Activated naive CD8-positive, alpha-beta T cell treated with anti-CD3 and anti-CD28 coated beads, Interleukin-2, amount 50 U/mL, for 24 hours (primary cell): ENCODE measurements around the gene CACNA1S.
A peak's percentile ranks its signal among the peaks of the same experiment; 100 is the strongest.

Source experiments
- ATAC-seq: fragments of 150-1000 bp; cut with Tn5 transposase; one replicate; pipeline ENCODE4 v1.10.0; 2021
- DNase-seq: peaks from one replicate; pipeline ENCODE4 v3.0.0; 2021
- H3K27ac Mint-ChIP-seq: one replicate; pipeline ENCODE4 v1.8.0; 2021; ENCODE audit warnings: mild to moderate bottlenecking, mixed read lengths
- H3K27me3 Mint-ChIP-seq: one replicate; pipeline ENCODE4 v1.8.0; 2021; ENCODE audit warnings: mixed read lengths
- H3K36me3 Mint-ChIP-seq: one replicate; pipeline ENCODE4 v1.8.0; 2021; ENCODE audit warnings: low read depth, mixed read lengths
- H3K4me1 Mint-ChIP-seq: one replicate; pipeline ENCODE4 v1.8.0; 2021; ENCODE audit warnings: mixed read lengths
- H3K4me3 Mint-ChIP-seq: one replicate; pipeline ENCODE4 v1.8.0; 2021; ENCODE audit warnings: mild to moderate bottlenecking, moderate library complexity, mixed read lengths
- H3K9me3 Mint-ChIP-seq: one replicate; pipeline ENCODE4 v1.8.0; 2021; ENCODE audit warnings: mixed read lengths

CACNA1S gene

GRCh38 chr1:201114245-201115131, 2.3 kb upstream of the CACNA1S start:
- no peaks in the 10 kb centered on the region for H3K36me3 Mint-ChIP-seq
- H3K27ac Mint-ChIP-seq, result no peak overlapping the region

GRCh38 chr1:201113451-201114244, 1.4 kb upstream of the CACNA1S start:
- Mint-ChIP-seq H3K9me3 (no peaks in the 10 kb centered on the region), H3K36me3 (no peaks in the 10 kb centered on the region), H3K4me1 (peaks cover 12% of the 10 kb centered on the region), H3K27me3 (no peaks in the 10 kb centered on the region), H3K27ac (no peak overlapping the region), H3K4me3 (peak overlapping the region; percentile 80)
- no peak for ATAC-seq
- DNase-seq, result no peak

More at GRCh38 chr1:201114245-201115131, 2.3 kb upstream of the CACNA1S start:
- DNase-seq (peak; percentile 79), ATAC-seq (peak; percentile 91)
- Mint-ChIP-seq H3K4me1 (peaks cover 14% of the 10 kb centered on the region), H3K27me3 (no peaks in the 10 kb centered on the region), H3K4me3 (peak overlapping the region; percentile 80), H3K9me3 (no peaks in the 10 kb centered on the region)

GRCh38 chr1:201112926-201113325, 700 bp upstream of the CACNA1S start:
- no peak for ATAC-seq
- DNase-seq, result no peak
- Mint-ChIP-seq H3K4me3 (no peak overlapping the region), H3K27me3 (no peaks in the 10 kb centered on the region), H3K4me1 (peaks cover 12% of the 10 kb centered on the region), H3K36me3 (no peaks in the 10 kb centered on the region), H3K27ac (no peak overlapping the region), H3K9me3 (no peaks in the 10 kb centered on the region)

GRCh38 chr1:201111672-201112071, 554 bp downstream of the CACNA1S start:
- H3K9me3 Mint-ChIP-seq, result no peaks in the 10 kb centered on the region
- no peak overlapping the region for H3K27ac Mint-ChIP-seq
- H3K36me3 Mint-ChIP-seq, result no peaks in the 10 kb centered on the region
- H3K4me1 Mint-ChIP-seq, result peaks cover 12% of the 10 kb centered on the region
- H3K27me3 Mint-ChIP-seq, result no peaks in the 10 kb centered on the region
- DNase-seq (no peak), ATAC-seq (no peak)
- no peak overlapping the region for H3K4me3 Mint-ChIP-seq

GRCh38 chr1:201111156-201111555, 1.1 kb downstream of the CACNA1S start:
- no peaks in the 10 kb centered on the region for H3K27me3 Mint-ChIP-seq
- H3K4me1 Mint-ChIP-seq, result peaks cover 11% of the 10 kb centered on the region
- no peak overlapping the region for H3K27ac Mint-ChIP-seq
- H3K4me3 Mint-ChIP-seq, result no peak overlapping the region
- H3K9me3 Mint-ChIP-seq, result no peaks in the 10 kb centered on the region
- DNase-seq, result no peak
- no peaks in the 10 kb centered on the region for H3K36me3 Mint-ChIP-seq
- no peak for ATAC-seq

- Mint-ChIP-seq H3K27ac (no peak overlapping the region), H3K4me1 (peaks cover 6% of the 10 kb centered on the region), H3K27me3 (no peaks in the 10 kb centered on the region), H3K36me3 (no peaks in the 10 kb centered on the region), H3K9me3 (no peaks in the 10 kb centered on the region), H3K4me3 (no peak overlapping the region)
- DNase-seq (no peak), ATAC-seq (no peak)
These were observed 1.6 kb downstream of the CACNA1S start for GRCh38 chr1:201110616-201111015.

GRCh38 chr1:201110138-201110537, 2.1 kb downstream of the CACNA1S start:
- H3K27ac Mint-ChIP-seq, result no peak overlapping the region
- H3K4me1 Mint-ChIP-seq, result peaks cover 6% of the 10 kb centered on the region
- H3K9me3 Mint-ChIP-seq, result no peaks in the 10 kb centered on the region
- no peak for DNase-seq
- no peak for ATAC-seq
- H3K27me3 Mint-ChIP-seq, result no peaks in the 10 kb centered on the region
- no peak overlapping the region for H3K4me3 Mint-ChIP-seq
- no peaks in the 10 kb centered on the region for H3K36me3 Mint-ChIP-seq

- H3K4me1 Mint-ChIP-seq, result peaks cover 6% of the 10 kb centered on the region
- H3K27ac Mint-ChIP-seq, result no peak overlapping the region
- no peak overlapping the region for H3K4me3 Mint-ChIP-seq
- no peaks in the 10 kb centered on the region for H3K9me3 Mint-ChIP-seq
- DNase-seq (no peak), ATAC-seq (no peak)
- H3K36me3 Mint-ChIP-seq, result no peaks in the 10 kb centered on the region
- H3K27me3 Mint-ChIP-seq, result no peaks in the 10 kb centered on the region
These were observed 2.6 kb downstream of the CACNA1S start for GRCh38 chr1:201109651-201110050.

GRCh38 chr1:201108614-201109013, 3.6 kb downstream of the CACNA1S start:
- H3K4me3 Mint-ChIP-seq, result no peak overlapping the region
- no peaks in the 10 kb centered on the region for H3K9me3 Mint-ChIP-seq
- H3K4me1 Mint-ChIP-seq, result peaks cover under 1% of the 10 kb centered on the region
- DNase-seq (no peak), ATAC-seq (no peak)
- no peaks in the 10 kb centered on the region for H3K27me3 Mint-ChIP-seq
- H3K36me3 Mint-ChIP-seq, result no peaks in the 10 kb centered on the region
- no peak overlapping the region for H3K27ac Mint-ChIP-seq

GRCh38 chr1:201105688-201106087, 6.5 kb downstream of the CACNA1S start:
- H3K36me3 Mint-ChIP-seq, result no peaks in the 10 kb centered on the region
- DNase-seq, result no peak

GRCh38 chr1:201104141-201104540, 8.1 kb downstream of the CACNA1S start:
- no peaks in the 10 kb centered on the region for H3K27me3 Mint-ChIP-seq
- no peaks in the 10 kb centered on the region for H3K4me1 Mint-ChIP-seq
- no peak overlapping the region for H3K27ac Mint-ChIP-seq
- H3K9me3 Mint-ChIP-seq, result no peaks in the 10 kb centered on the region
- ATAC-seq (no peak), DNase-seq (no peak)
- H3K36me3 Mint-ChIP-seq, result no peaks in the 10 kb centered on the region
- no peak overlapping the region for H3K4me3 Mint-ChIP-seq

More at GRCh38 chr1:201105688-201106087, 6.5 kb downstream of the CACNA1S start:
- ATAC-seq, result no peak
- no peaks in the 10 kb centered on the region for H3K27me3 Mint-ChIP-seq
- H3K4me1 Mint-ChIP-seq, result no peaks in the 10 kb centered on the region
- no peaks in the 10 kb centered on the region for H3K9me3 Mint-ChIP-seq
- H3K4me3 Mint-ChIP-seq, result no peak overlapping the region
- H3K27ac Mint-ChIP-seq, result no peak overlapping the region

- DNase-seq (no peak), ATAC-seq (no peak)
- Mint-ChIP-seq H3K4me1 (no peaks in the 10 kb centered on the region), H3K27me3 (no peaks in the 10 kb centered on the region), H3K4me3 (no peak overlapping the region), H3K36me3 (no peaks in the 10 kb centered on the region), H3K9me3 (no peaks in the 10 kb centered on the region), H3K27ac (no peak overlapping the region)
These were observed 8.6 kb downstream of the CACNA1S start for GRCh38 chr1:201103666-201104065.

- no peaks in the 10 kb centered on the region for H3K4me1 Mint-ChIP-seq
- no peaks in the 10 kb centered on the region for H3K9me3 Mint-ChIP-seq
These were observed 11.9 kb downstream of the CACNA1S start for GRCh38 chr1:201100169-201100930.

GRCh38 chr1:201098992-201099677, 13.1 kb downstream of the CACNA1S start:
- no peaks in the 10 kb centered on the region for H3K36me3 Mint-ChIP-seq
- ATAC-seq, result no peak
- no peaks in the 10 kb centered on the region for H3K4me1 Mint-ChIP-seq
- no peak for DNase-seq
- H3K4me3 Mint-ChIP-seq, result no peak overlapping the region
- H3K27me3 Mint-ChIP-seq, result peaks cover 5% of the 10 kb centered on the region
- no peaks in the 10 kb centered on the region for H3K9me3 Mint-ChIP-seq
- H3K27ac Mint-ChIP-seq, result no peak overlapping the region

More at GRCh38 chr1:201100169-201100930, 11.9 kb downstream of the CACNA1S start:
- Mint-ChIP-seq H3K36me3 (no peaks in the 10 kb centered on the region), H3K4me3 (no peak overlapping the region), H3K27me3 (peaks cover 5% of the 10 kb centered on the region), H3K27ac (no peak overlapping the region)
- DNase-seq (no peak), ATAC-seq (no peak)
